Fibroblast of the conjunctiva (primary cell): Measurements from ENCODE around the gene MYOM1.

ENCODE experiments used
- DNase-seq: peaks from one replicate; pipeline ENCODE4 v3.0.0-alpha.2; 2010; ENCODE audit warnings: low read depth

Gene MYOM1

DNA sequence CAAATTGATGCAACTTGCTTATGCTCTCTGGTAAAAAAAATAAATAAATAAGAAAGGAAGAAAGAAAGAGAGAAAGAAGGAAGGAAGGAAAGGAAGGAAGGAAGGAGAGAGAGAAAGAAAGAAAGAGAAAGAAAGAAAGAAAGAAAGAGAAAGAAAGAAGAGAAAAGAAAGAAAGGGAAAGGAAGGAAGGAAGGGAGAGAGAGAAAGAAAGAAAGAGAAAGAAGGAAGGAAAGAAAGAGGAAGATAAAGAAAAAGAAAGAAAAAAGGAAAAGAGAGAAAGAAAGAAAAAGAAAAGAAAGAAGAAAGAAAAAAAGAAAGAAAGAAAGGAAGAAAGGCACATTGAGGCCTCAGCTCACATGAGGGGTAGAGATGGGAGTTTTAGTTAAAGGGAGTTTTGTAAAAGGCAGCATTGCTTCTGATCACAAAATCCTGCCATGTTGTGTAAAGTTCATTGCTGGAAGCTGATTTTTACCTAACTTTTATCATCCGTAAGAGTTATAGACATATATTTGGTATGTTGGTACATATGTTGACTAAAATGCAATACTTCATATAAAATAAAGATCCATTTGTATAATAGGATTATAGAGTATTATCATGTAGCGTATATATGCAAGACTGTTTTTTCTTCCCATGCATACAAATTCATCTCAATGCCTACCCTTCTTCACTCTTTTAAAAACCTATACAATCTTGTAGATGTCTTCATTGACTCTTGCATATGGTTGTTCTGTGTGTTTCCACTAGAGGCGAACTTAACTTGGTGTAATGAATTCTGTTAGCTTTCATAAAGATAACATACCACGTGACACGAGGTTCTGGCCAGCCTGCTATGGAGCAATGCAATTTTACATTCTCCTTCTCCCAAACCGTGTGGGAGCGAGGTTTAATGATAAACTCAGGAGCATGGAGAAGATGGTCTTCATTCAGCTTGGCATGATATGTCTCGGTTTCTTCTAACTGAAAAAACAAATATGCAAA, 32.8 kb downstream of the MYOM1 start:
- no peak for DNase-seq

GRCh38 chr18:3184275-3184963, 35.3 kb downstream of the MYOM1 start:
- no peak for DNase-seq

GRCh38 chr18:3183103-3183717, 36.6 kb downstream of the MYOM1 start:
- no peak for DNase-seq

GRCh38 chr18:3180325-3180724, 39.4 kb downstream of the MYOM1 start:
- DNase-seq: no peak

DNA sequence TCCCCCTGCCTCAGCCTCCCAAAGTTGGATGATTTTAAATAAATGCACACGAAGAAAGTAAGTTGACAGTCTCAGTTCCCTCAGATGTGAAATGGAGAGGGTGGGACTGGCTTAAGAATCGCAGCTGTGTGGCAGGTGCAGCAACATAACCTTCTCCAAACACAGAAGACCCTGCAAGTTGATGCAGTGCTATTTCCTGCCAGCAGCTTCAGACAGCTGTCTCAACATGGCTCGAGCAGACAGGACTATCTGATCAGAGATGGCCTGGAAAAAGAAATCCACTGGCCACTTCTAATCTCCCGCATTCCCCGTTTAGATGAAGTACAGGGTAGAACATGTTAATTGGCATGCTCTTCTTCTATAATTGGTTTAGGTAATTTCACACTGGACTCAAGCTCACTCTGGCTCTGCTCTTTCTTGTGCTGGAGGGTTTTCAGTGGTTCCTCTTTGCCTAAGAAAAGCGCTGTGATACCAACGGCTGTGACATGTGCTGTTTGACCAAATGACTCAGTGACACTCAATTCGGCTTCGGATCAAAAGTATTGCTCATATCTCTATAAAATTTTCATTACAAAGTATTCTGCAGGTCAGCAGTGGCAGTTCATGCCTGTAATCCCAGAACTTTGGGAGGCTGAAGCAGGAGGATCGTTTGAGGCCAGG, 40.2 kb downstream of the MYOM1 start:
- no peak for DNase-seq

DNA sequence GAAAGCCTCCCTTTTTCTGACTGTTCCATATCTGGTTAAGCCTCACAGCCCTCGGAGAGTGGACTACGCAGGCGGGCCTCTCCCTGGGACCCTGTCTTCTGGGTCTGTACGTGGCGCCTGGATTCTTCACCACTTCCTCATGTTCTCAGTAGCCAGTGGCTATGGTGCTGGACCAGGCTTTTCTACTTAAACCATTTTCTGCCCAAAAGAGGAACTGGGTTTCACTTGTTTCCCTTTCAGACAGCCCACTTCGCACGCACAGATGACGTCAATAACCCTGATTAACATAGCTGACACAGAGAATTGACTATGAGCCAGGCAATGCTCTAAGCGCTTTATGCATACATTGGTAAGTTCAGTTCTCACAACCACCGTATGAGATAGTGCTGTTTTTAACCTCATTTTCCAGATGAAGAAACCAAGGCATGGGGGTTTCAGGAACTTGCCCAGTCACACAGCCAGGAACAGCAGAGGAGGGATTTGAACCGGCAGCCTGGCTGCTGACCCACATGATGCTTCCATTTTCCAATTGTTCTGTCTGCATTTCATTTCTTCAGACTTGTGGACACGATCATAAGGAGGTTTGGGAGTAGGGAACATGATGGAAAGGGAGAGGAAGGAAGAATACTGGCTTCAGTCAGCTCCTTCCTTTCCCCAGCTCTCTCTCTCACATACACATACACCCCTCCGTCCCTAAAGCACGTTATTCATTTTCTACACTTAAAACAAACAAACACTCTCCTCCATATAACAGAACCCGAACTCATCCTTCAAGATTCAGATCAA, 41.7 kb downstream of the MYOM1 start:
- DNase-seq: no peak

DNA sequence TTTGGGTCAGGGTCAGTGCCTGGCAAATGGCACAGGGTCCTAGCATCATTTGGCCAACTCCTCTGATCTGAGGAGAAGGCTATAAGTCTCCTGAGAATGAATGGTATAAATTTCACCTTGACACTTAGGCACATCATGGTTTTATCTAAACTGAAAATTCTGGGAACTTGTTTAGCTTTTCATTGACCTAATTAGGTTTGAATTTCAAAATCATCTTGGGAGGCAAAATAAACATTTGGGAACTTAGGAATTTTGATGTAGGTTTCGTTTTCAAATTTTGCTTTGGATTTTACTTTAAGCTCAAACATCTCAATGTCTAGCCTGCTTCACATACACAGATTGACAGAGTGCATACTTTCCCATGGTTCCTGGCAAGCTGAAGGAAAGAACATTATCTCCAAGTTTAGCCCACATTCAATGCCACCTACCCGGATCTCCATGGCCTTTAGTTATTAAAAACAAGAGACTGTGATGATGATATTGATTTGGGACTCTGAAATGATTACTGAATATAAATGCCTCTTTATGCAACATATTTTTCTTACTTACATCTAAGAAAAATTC, 44.5 kb downstream of the MYOM1 start:
- no peak for DNase-seq

- no peak for DNase-seq
These were observed 47.7 kb downstream of the MYOM1 start for GRCh38 chr18:3172097-3172496.

- no peak for DNase-seq
These were observed 48.1 kb downstream of the MYOM1 start for GRCh38 chr18:3171631-3172030.

DNA sequence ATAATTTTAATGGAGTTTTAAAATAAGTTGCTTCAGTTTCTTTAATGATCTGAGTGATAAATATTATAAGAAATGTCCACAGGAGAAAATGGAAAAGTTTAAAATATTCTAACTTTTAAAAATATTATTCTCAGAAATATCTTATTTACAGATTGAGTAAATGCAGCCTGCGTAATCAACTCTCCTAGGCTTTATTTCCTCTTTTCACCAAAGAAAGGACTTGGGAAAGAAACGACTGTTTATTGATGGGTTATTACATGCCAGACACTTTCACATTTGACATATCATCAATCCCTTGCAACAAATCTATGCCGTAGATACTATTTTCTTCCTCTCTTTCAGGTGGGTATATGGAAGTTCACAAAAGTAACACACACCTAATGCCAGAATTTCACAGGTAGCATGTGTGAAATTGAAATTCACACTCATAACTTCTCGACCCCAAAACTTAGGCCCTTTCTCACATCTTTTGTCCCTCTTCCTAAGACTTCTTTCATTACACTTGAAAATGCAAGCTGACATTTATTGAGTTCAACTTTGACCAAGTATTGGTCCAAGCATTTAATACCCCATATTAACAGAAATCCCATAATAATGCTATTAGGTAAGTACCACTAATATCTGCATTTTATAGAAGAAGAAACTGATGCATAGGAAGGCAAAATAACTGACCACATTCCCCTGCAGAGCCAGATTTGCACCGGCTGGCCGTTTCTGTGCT, 49.2 kb downstream of the MYOM1 start:
- DNase-seq: no peak

DNA sequence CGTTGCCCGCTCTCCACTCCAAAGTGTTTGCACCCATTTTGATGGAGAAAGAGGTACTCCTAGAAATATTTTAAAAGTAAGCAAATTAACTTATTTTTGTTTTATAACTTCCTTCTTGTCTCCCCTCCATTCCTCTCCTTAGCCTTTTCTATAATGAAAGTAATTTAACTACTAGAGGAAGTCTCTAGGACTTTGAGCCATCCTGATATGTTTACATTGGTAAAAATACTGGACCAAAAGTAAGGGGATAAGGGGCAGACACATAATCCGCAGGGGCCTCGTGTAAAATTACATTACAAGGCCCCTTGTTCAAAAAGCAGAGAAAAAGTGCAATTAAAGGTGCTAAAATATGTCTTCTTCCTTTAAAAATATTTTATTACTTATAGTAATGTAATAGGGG, 55.4 kb downstream of the MYOM1 start:
- no peak for DNase-seq

GRCh38 chr18:3163968-3164367, 55.8 kb downstream of the MYOM1 start:
- DNase-seq: no peak

DNA sequence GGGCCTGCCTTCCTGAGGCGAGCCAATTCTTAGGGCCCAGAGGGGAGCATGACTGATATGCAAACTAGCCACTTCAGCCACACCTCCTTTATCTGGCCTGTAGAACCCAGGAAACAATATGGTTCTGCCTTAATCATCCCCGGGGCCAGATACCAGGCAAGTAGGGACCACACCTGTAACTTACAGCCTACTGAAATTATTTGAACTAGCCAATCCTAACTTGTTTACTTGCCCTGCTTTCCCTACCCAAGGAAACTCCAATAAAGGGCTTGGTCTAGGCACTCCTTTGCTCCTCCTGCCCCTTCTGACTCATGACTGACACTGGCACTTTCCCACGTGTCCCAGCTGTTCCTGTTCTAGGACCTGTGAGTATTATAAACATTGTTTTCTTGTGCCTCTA, 57.6 kb downstream of the MYOM1 start:
- no peak for DNase-seq

GRCh38 chr18:3159830-3160229, 59.9 kb downstream of the MYOM1 start:
- no peak for DNase-seq

DNA sequence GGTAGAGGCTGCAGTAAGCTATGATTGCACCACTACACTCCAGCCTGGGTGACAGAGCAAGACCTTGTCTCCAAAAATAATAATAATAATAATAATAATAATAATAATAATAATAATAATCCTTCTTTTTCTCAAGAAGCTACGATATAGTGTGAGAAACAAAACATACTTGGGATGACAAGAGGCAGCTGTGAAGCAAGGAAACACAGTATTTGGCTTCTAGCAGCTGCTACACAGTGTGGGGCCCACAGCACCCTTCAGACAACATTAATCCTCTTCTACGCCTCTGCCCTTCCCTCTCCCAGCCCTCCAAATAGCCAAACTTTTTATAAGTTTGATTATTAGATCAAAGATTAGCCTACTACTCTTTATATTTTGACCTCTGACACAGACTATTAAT, 62.2 kb downstream of the MYOM1 start:
- DNase-seq: no peak

GRCh38 chr18:3157086-3157485, 62.7 kb downstream of the MYOM1 start:
- no peak for DNase-seq

DNA sequence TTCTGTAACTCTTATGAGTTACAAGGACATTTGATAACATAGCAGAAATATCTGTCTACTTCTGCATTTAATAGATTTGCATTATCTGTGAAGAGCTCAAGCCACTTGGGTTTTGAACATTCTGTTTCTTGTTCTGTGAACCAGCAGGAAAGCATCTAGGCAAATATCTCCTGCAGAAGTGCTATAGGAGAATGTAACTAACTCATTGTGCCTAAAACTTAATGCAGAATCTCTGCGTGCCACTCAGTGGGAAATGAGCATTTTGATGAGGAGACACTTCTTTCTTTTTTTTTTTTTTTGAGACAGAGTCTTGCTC, 63.5 kb downstream of the MYOM1 start:
- DNase-seq: no peak

DNA sequence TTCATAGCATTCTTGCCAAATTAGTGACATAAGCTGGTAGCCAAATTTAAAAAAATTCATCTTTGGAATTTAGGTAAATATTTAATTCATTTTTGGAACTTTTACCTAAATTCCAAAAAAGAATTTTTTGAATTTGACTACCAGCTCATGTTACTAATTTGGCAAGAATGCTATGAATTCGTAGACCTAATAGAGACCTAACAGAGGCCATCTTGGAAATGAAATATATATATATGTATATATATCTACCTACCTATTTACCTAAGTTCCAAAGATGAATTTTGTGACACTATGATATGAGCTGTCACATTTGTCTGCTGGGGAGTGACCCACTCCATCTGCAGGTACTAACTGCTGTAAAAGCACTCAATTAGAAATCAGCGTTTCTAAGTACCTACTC, 65.6 kb downstream of the MYOM1 start:
- no peak for DNase-seq

DNA sequence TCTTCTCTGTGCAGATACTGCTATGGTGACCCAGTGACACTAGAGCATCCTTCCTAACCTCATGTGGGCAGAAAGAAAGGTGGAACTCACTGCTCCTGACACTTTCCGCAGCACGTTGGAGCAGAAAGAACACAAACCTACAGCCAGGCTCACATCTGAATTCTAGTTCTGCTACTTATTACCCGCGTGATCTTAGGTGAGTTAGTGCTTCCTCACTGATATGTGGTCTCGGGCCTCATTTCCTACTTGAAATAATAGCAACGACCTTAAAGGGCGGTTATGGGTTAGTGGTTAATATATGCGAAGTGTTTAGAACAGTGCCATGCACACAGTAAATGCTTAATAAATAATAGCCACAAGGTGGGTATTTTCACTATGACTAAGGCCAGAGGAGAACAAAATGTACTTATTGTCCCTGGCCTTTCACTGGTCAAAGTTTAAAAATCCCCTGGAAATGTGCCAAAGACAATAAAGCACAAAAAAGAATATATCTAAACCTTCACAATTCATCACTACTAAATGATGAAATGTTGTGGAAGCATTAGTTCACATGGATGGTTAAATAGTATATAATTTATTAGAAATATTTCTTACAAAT, 66.6 kb downstream of the MYOM1 start:
- peak; percentile 61 for DNase-seq

DNA sequence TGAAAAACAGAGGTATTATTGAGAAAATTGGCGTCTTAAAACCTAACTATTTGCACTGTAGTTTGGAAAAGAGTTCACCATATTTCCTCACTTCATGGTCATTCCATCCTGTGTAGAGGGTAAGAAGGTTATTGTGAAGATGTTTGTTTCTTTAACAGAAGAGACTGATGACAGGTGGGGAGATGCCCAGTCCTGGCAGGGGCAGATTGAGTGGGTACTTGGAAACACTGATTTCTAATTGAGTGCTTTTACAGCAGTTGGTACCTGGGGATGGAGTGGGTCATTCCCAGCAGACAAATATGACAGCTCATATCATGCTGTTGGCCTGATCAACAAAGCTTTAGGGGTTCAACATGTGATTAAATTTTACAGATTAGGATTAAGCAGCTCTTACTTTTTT, 67.5 kb downstream of the MYOM1 start:
- DNase-seq: no peak
